PC-3 (cell line): ENCODE measurements around the gene DNAL1.
"Not testable (repeated sequence)": the region's sequence is repeated elsewhere in the genome, so short reads cannot be mapped to it uniquely, and the experiment has no call there.

Experiments used
- EZH2 ChIP-seq: fragments of 300-600 bp; sonication (generic); IDR thresholded peaks from one replicate; pipeline ENCODE4 v1.6.1; 2017; ENCODE audit warnings: antibody characterized with exemption, mild to moderate bottlenecking, low read length; ENCODE audit not compliant: unreplicated experiment
- EZH2phosphoT487 ChIP-seq: fragments of 300-600 bp; sonication (generic); IDR thresholded peaks from 2 replicates; pipeline ENCODE4 v1.6.1; 2018; ENCODE audit warnings: mild to moderate bottlenecking, antibody characterized with exemption, low read length, borderline replicate concordance
- TF ChIP-seq, protein P1 (sequence below): fragments of 300-600 bp; sonication (generic); conservative IDR thresholded peaks from 2 replicates; pipeline ENCODE4 v1.5.1; 2017; ENCODE audit warnings: antibody characterized with exemption, low read depth, mild to moderate bottlenecking, low read length

GRCh38 chr14:73659202-73659601 is 14.4 kb downstream of the DNAL1 start:
- TF ChIP-seq EZH2, EZH2phosphoT487: not testable (repeated sequence)
- TF ChIP-seq, protein P1, sequence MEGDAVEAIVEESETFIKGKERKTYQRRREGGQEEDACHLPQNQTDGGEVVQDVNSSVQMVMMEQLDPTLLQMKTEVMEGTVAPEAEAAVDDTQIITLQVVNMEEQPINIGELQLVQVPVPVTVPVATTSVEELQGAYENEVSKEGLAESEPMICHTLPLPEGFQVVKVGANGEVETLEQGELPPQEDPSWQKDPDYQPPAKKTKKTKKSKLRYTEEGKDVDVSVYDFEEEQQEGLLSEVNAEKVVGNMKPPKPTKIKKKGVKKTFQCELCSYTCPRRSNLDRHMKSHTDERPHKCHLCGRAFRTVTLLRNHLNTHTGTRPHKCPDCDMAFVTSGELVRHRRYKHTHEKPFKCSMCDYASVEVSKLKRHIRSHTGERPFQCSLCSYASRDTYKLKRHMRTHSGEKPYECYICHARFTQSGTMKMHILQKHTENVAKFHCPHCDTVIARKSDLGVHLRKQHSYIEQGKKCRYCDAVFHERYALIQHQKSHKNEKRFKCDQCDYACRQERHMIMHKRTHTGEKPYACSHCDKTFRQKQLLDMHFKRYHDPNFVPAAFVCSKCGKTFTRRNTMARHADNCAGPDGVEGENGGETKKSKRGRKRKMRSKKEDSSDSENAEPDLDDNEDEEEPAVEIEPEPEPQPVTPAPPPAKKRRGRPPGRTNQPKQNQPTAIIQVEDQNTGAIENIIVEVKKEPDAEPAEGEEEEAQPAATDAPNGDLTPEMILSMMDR = not testable (repeated sequence)
